ENCODE results near the gene PDE4D. TPM values are rescaled to one million over a fixed set of nuclear protein-coding genes. Genes with fewer than 3 reads are reported as not detected.

PDE4D gene
- total RNA-seq, 1 experiment from 2014 or later: 6.5 TPM

DNA sequence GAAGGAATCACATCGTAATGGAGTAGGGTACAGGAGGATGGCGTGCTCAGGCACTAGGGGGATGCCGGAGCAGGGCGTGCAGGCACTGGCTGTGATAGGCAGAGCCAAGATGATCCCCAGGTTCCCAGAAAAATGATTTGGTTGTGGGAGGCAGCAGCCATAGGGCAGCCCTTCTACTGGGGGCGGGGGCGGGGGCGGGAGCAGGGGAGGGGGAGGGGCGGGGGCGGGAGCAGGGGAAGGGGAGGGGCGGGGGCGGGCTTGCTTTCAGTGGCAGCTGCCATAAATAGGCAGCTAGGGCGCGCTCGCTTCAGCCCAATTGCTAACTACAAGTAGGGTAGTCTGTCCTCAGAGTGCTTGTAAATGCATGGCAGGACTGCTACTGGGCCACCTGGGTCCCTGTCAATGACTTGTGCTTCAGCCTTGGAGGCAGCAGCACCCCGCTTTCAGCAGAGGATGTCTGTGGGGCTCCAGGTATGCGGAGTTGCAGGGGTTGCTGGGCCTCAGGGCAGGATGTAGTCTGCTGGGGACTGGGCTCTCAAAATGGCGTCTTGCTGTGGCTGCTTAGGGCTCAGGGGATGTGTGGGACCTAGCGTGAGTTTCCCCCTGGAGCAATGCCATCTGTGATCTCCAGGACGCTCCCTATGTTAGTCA lies 956.4 kb downstream of the PDE4D start:
- Histone ChIP-seq H3K27me3 (replicated peaks; ENCODE audit: insufficient read depth, low read depth, low read length, poor library complexity) (no peaks in the 10 kb centered on the region), H3K36me3 (ENCODE audit: insufficient read depth, low read length, poor library complexity, severe bottlenecking) (no peaks in the 10 kb centered on the region), H3K27ac (ENCODE audit: low read depth, low read length, poor library complexity, severe bottlenecking) (no peak overlapping the region), H3K9me3 (ENCODE audit: low read depth, low read length, poor library complexity, severe bottlenecking) (no peaks in the 10 kb centered on the region), H3K4me3 (ENCODE audit: low read depth, low read length, poor library complexity, severe bottlenecking) (no peak overlapping the region), H3K4me1 (ENCODE audit: insufficient read depth, low read length, poor library complexity, severe bottlenecking) (no peaks in the 10 kb centered on the region)
- ChIA-PET CTCF (no interaction called here), POLR2A (ENCODE audit: low non-redundant PET) (no interaction called here)
- DNase-seq (ENCODE audit: low spot score): no peak
- BruUV-seq (replicated peaks): no TSS peak
- intact Hi-C loops (cut with micrococcal nuclease; ENCODE audit: unreplicated experiment): no loop called here
- TF ChIP-seq, protein P1, sequence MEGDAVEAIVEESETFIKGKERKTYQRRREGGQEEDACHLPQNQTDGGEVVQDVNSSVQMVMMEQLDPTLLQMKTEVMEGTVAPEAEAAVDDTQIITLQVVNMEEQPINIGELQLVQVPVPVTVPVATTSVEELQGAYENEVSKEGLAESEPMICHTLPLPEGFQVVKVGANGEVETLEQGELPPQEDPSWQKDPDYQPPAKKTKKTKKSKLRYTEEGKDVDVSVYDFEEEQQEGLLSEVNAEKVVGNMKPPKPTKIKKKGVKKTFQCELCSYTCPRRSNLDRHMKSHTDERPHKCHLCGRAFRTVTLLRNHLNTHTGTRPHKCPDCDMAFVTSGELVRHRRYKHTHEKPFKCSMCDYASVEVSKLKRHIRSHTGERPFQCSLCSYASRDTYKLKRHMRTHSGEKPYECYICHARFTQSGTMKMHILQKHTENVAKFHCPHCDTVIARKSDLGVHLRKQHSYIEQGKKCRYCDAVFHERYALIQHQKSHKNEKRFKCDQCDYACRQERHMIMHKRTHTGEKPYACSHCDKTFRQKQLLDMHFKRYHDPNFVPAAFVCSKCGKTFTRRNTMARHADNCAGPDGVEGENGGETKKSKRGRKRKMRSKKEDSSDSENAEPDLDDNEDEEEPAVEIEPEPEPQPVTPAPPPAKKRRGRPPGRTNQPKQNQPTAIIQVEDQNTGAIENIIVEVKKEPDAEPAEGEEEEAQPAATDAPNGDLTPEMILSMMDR (conservative IDR thresholded peaks at IDR 0.05; ENCODE audit: low read depth, low read length): no peak
- no peak for TF ChIP-seq EZH2 (IDR thresholded peaks at IDR 0.05; ENCODE audit: borderline replicate concordance, low read depth, low read length, poor library complexity, severe bottlenecking)

DNA sequence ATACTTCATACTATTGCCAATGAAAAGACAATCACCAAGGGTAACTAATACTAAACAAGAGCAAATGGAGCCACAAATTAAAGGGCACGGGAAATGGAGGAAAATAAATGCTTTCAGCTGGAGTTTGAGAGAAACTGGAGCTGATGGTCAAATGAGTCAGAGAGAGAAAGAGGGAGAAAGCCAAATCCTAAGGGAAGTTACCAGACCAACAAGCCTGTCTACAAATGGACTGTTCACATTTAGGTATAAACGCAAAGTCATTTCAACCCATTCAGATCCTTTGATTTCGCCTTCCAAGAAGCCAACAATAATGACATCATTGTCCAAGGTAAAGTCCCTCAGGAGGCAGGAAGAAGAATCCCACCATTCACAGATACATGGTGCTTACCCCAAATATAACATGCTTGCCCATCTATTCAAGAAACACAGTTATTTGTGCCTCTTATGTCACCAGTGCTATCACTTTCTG lies 958.9 kb downstream of the PDE4D start:
- no peak for DNase-seq (ENCODE audit: low spot score)
- H3K27ac ChIP-seq (ENCODE audit: low read depth, low read length, poor library complexity, severe bottlenecking): no peak overlapping the region
- ChIA-PET CTCF (no interaction called here), POLR2A (ENCODE audit: low non-redundant PET) (no interaction called here)
- H3K4me3 ChIP-seq (ENCODE audit: low read depth, low read length, poor library complexity, severe bottlenecking): no peak overlapping the region
- H3K9me3 ChIP-seq (ENCODE audit: low read depth, low read length, poor library complexity, severe bottlenecking): no peaks in the 10 kb centered on the region
- TF ChIP-seq EZH2 (IDR thresholded peaks at IDR 0.05; ENCODE audit: borderline replicate concordance, low read depth, low read length, poor library complexity, severe bottlenecking): no peak
- TF ChIP-seq, protein P1 (conservative IDR thresholded peaks at IDR 0.05; ENCODE audit: low read depth, low read length): no peak
- intact Hi-C loops (cut with micrococcal nuclease; ENCODE audit: unreplicated experiment): no loop called here
- no TSS peak for BruUV-seq (replicated peaks)
- no peaks in the 10 kb centered on the region for H3K4me1 ChIP-seq (ENCODE audit: insufficient read depth, low read length, poor library complexity, severe bottlenecking)
- peaks cover 3% of the 10 kb centered on the region for H3K27me3 ChIP-seq (replicated peaks; ENCODE audit: insufficient read depth, low read depth, low read length, poor library complexity)
- H3K36me3 ChIP-seq (ENCODE audit: insufficient read depth, low read length, poor library complexity, severe bottlenecking): no peaks in the 10 kb centered on the region

DNA sequence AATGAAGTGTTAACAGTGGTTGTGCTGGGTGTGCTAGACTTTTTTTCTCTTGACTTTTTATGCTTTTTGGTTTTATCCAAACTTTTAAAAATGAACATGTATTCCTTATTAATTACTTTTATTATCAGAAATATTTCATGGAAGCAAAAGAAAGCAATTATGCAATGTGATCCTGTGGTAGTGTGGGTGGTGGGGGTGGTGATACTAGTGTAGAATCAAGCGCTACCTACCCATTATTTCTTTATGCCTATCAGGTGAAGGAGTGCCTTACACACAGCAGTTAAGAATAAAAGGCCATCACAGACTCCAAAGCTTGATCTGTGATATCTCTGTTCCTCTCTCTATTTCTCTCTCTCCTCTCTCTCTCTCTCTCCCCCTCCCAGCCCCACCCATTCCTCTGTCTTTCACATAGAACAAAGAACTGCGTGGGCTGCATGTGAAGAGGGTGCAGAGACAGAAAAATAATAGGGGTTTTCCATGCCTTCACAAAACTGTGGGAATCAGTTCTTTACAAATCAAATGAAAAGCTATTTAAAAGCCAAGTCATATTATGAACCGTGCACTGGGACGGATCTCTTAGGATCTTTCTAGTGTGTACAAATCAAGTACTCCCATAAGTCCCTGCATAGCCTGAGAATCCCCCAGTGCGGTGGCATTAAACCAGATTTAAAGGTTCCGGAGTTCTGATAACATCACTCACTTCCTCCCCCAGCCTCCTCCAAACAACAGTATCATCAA lies 959.5 kb downstream of the PDE4D start:
- BruUV-seq (replicated peaks): no TSS peak
- CTCF ChIA-PET: no interaction called here
- H3K36me3 ChIP-seq (ENCODE audit: insufficient read depth, low read length, poor library complexity, severe bottlenecking): no peaks in the 10 kb centered on the region
- no peak overlapping the region for H3K27ac ChIP-seq (ENCODE audit: low read depth, low read length, poor library complexity, severe bottlenecking)
- TF ChIP-seq, protein P1 (conservative IDR thresholded peaks at IDR 0.05; ENCODE audit: low read depth, low read length): no peak
- H3K4me1 ChIP-seq (ENCODE audit: insufficient read depth, low read length, poor library complexity, severe bottlenecking): no peaks in the 10 kb centered on the region
- POLR2A ChIA-PET (ENCODE audit: low non-redundant PET): no interaction called here
- peaks cover 8% of the 10 kb centered on the region for H3K27me3 ChIP-seq (replicated peaks; ENCODE audit: insufficient read depth, low read depth, low read length, poor library complexity)
- H3K4me3 ChIP-seq (ENCODE audit: low read depth, low read length, poor library complexity, severe bottlenecking): no peak overlapping the region
- intact Hi-C loops (cut with micrococcal nuclease; ENCODE audit: unreplicated experiment): no loop called here
- no peaks in the 10 kb centered on the region for H3K9me3 ChIP-seq (ENCODE audit: low read depth, low read length, poor library complexity, severe bottlenecking)
- peak; percentile 48 for DNase-seq (ENCODE audit: low spot score)
